GM12864 (cell line): ENCODE data around the gene EYS.

Experiments
- DNase-seq: peaks from one replicate; pipeline ENCODE4 v3.0.0-alpha.2; 2011; ENCODE audit warnings: low read depth
- H3K4me3 ChIP-seq: 2 replicates; pipeline ENCODE4 v1.5.1; 2011; ENCODE audit warnings: mild to moderate bottlenecking, low read depth, low read length, control low read depth
- CTCF ChIP-seq: IDR thresholded peaks from 2 replicates; pipeline ENCODE4 v1.5.1; 2011; ENCODE audit warnings: low read depth, mild to moderate bottlenecking, moderate library complexity, low read length, control low read depth, inconsistent platforms; ENCODE audit errors: missing control alignments

EYS gene

GRCh38 chr6:63813566-63814120 is 1893.4 kb downstream of the EYS start:
- no peak for DNase-seq

GRCh38 chr6:63808576-63808975 is 1898.5 kb downstream of the EYS start:
- DNase-seq: no peak
- no peak for TF ChIP-seq CTCF
- H3K4me3 ChIP-seq: no peak overlapping the region

More at GRCh38 chr6:63813566-63814120, 1893.4 kb downstream of the EYS start:
- H3K4me3 ChIP-seq: no peak overlapping the region
- no peak for TF ChIP-seq CTCF

- no peak for DNase-seq
- no peak overlapping the region for H3K4me3 ChIP-seq
- TF ChIP-seq CTCF: no peak
These were observed 1900.0 kb downstream of the EYS start for GRCh38 chr6:63807056-63807455.

- TF ChIP-seq CTCF: no peak
- no peak for DNase-seq
- no peak overlapping the region for H3K4me3 ChIP-seq
These were observed 1900.5 kb downstream of the EYS start for GRCh38 chr6:63806573-63806913.

DNA sequence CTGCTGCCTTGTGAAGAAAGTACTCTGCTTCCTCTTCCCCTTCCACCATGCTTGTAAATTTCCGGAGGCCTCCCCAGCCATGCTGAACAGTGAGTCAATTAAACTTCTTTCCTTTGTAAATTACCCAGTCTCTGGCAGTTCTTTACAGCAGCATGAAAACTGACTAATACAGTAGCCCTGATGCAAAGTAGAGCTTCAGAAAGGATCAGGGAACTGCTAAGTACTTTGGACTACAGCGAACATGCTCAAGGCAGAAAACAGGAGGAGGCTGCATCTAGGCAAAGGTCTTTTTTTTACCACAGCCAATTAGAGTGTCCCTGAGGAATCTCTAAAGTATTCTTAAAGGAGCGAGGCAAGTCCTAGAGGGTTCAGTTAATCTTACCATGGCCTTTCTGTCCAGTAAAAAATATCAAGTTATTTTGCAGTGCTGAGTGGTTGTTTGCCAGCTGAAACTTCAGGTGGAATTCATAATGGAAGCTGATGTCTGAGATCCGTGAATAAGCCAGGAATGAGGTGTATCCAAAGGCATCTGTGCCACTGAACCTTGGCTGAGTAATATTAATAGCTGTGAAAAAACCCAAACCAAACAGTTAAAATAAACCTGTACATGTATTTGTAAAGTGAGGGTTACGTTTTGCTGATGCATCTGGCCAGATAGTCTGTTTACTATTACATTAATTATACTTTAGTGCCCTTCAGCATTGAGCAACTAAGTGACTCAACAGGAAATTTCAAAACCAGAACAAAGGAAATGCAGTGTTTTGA is 1901.0 kb downstream of the EYS start:
- no peak overlapping the region for H3K4me3 ChIP-seq
- DNase-seq: no peak
- TF ChIP-seq CTCF: no peak

DNA sequence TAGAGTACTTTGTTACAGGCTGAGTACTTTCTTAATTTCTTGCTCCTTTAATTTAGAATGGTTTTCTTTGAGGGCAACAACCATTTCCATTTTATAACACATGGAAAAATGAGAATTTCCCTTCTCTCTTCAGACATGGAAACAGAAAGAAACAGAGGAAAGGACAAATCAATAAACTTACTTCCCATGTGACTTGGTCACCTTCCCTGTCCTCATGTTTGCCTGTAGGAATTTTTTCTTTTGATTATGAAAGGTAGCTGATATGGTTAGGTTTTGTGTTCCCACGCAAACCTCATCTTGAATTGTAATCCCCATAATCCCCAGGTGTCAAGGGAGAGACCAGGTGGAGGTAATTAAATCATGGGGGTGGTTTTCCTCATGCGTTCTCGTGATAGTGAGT is 1901.7 kb downstream of the EYS start:
- DNase-seq: no peak
- TF ChIP-seq CTCF: no peak
- no peak overlapping the region for H3K4me3 ChIP-seq
